Endometrial microvascular endothelial cells (primary cell): ENCODE measurements around the gene BMAL1. TPM values are rescaled to one million over a fixed set of nuclear protein-coding genes. Genes with fewer than 3 reads are reported as not detected.

Experiments used
- in situ Hi-C: cut with HindIII; loops from 2 replicates; pipeline ENCODE4 v1.10.0; 2017; ENCODE audit warnings: low sequenced_read_pairs, low pct_unique_long_range_greater_than_20kb; ENCODE audit errors: inconsistent ontology term
- total RNA-seq: library from RNA; depleted of rRNA; stranded (reverse); fragments of >200 nt; gene quantifications from one replicate; pipeline ENCODE4 v1.2.3, GENCODE V29; 2015; ENCODE audit errors: inconsistent ontology term

BMAL1 gene
- total RNA-seq, 1 donor from 2014 or later = 16.4 TPM

DNA sequence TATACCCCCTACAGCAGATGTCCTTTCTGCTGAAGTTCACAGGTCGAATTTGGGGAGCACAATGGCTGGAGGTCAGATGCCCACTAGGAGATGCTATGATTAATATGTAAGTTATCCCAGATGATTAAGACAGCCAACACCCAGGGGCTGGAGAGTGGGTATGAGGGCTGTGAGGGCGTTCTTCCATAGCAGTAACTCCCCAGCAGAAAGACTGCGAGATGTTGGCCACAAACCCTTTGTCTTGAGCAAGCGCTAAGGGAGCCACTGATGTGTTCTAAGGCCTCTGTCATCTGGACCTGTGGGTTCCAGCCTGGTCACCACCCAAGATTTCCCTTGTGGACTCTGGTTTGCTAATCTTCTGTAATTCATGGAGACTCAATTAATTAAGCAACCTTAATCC is 77.6 kb downstream of the BMAL1 start:
- in situ Hi-C loops = no loop called here

DNA sequence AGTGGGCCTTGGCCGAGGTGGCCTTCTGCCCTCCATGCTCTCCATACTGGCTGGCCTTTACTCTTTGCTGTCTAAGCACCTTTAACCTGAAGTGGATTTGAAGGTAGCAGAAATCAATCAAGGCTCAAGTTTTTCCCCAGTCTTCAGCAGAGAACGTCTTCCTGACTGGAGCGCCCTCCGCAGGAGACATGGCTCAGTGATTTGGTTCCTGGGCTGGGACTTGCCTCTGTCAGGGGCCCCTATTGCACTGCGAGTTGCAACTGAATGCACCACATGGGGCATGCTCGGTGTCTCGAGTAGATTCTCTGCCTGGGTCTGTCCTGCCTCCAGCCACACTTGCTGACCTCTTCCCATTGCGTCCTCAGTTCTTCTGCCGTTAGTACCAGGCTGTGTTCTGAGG is 79.6 kb downstream of the BMAL1 start:
- in situ Hi-C loops = no loop called here

DNA sequence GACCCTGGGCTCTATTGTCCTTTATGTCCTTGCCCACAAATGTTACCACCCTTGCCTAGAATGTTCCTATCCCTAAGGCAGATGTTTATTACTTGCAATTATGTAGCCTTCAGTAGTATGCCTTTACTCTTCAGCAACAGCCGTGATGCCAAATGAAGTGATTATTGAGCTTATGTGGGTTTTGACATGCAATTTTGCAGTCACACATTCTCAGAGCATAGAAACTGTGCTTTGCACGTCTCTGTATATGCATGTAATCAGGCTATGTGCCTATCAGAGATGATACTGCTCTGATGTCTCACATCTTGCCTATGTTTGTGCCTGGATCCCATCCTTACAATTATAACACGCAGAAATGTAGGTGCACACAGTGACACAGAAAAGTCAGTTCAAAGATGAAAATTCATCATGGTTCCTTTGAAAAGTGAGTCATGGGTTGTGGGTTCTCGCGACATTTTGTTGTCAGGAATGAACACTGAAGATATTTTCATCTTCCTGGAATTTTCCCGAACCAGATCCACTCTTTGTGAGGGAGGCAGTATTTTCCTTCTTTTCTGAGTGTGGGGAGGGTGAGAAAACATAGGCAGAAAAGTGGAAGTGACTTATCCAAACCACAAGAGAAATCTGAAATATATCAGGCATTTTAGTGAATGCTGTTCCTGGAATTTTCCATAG is 81.1 kb downstream of the BMAL1 start:
- in situ Hi-C loops = no loop called here

DNA sequence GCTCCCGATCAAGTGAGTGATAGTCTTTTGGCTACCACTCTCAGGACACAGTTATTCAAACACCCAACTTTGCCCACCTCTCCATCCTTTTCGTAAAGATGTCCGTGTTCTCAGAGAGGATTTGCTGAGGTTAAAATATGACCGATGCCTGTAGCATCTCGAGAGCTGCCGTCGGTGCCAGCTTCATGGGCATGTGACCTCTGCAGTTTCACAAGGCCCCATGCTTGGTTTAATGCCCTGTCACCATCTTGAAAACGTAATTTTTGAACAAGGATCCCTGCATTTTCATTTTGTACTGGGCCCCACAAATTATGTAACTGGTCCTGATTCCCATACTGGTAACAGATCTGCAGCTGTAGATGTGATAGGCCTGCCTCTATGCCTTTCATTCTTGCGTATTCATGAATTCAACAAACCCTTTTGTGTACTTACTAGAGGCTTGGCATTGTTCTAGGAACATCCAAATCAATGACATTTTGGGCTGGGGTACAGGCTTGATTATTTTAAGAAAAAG is 85.1 kb downstream of the BMAL1 start:
- in situ Hi-C loops = no loop called here

DNA sequence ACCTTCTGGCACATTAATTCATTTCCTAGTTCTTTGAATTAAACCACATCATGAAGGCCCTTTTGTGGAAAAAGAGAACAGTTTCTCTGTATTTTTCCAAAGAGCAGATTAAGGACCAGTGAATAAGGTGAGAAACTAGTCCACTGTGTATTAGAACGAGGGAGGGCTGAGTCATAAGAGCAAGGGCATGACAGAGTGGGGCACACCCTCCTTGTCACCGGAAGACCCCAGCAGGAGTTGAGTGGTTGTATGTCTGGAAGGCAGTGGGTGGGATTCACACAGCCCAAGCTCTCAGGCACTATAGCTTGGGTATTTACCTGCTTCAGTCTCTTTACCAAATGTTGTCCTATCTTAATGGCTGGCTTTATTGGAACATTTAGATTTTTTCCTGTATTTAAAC is 86.8 kb downstream of the BMAL1 start:
- in situ Hi-C loops = no loop called here

DNA sequence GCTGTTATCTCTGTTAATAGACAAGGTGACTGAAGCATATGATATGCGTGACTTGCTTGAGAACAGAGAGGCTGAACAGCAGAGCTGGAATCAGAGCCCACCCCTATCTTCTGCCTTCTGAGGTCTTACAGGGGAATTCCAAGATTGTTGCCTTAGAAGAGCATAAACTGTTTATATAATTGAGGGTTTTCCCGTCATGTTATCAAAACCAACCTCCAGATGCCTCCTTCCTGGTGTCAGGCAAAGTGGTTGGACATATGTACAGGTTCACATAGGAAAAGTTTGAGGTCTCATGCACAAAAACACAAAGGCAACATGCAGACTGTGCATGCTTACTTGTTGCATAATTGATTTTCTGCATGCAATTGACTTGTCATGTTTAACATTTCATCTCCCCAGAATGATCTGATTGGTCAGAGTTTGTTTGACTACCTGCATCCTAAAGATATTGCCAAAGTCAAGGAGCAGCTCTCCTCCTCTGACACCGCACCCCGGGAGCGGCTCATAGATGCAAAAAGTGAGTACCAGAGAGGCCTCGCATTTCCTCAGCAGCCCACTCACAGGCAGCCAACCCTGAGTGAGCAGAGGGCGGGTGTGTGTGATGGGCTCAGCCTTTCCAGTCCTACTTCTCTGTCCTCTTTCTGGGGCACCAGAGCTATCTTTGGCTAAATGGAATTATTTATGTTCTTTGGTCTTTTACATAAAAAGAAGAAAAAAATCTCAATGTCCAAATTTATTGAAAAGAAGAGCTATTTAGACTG is 88.9 kb downstream of the BMAL1 start:
- in situ Hi-C loops = no loop called here

DNA sequence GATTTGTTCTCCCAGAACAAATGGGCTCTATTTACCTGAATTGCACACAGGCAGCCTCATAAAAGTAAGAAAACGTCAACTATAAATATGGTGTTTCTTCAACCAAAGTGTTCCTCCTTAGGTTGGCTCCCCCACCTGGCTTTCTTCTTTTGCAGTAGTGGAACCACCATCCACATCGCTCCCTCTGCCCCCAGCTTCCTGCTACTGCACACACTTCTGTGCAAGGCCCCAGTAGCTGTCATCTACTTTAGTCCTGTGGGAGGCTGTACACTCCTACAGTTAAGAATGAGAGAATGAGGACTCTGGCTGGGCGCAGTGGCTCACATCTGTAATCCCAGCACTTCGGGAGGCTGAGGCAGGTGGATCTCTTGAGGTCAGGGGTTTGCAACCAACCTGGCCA is 89.5 kb downstream of the BMAL1 start:
- in situ Hi-C loops = no loop called here

DNA sequence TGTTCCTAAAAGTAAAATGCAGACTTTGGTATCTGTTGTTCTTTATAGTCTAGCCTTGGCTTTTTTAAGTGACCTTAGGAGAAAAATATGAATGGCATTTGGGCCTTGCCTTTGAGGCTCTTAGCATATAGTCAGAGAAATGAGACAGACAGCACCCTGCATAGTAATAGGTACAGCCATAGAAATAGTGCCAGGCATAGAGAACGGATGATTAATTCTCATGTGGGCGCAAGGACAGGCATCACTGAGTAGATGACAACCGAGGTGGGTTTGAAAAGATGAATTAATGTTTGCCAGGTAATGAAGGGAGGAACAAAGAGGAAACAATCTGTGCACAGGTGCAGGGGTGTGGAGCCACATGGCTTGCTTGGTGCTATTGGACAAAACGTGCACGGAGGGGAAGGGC is 90.5 kb downstream of the BMAL1 start:
- in situ Hi-C loops = no loop called here

DNA sequence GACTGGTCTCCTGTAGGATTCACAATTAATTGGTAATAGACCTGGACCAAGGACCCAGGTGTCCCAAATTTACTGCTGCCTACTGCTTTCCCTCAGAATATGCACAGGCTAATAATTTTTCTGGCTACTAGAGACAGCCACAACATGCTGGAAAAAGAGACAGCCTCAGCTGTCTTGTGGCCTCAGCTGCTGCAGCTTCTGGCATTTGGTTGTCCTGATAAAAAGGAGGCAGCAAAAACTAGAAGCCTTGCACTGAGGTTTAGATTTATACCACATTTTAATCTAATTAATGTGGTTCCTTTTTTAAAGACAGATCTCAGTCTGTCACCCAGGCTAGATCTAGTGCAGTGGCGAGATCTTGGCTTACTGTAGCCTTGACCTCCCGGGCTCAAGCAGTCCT is 95.6 kb downstream of the BMAL1 start:
- in situ Hi-C loops = no loop called here

DNA sequence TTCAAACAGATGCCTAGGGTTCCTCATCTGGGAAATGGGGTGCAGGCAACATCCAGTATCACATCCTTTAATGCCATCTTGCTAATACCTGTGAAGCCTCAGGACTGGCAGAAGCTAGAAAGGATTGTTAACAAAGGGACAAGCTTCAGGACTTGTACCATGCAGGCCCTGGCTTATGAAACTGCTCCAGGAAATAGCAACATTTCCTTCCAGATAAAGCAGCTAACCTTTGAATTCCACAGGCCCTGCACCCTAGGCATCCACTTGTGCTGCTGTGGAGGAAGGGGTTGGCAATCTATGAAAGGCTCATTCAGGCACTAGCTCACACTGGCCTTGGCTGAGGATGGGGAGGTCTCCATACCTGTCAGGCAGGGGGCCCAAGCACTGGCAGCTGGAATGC is 98.2 kb downstream of the BMAL1 start:
- in situ Hi-C loops = loop anchor here (25.0 kb wide), 1 partner anchor 163 kb away; no protein-coding TSS in a partner anchor

DNA sequence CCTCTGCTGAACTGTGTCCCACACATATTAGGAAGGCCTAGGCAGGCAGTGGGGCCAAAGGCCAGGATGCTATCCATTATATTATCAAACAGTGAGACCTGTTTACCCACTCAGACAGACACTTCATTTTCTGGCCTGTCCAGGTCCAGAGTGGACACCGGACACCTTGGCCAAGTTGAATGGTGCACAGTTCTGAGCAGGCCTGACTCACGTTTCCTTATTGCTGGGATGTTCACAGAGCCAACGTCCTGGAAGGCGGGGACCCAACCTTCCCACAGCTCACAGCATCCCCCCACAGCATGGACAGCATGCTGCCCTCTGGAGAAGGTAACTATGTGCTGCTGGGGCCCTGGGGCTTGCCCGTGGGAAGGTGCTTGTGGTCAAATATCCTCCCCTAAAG is 98.8 kb downstream of the BMAL1 start:
- in situ Hi-C loops = loop anchor here (25.0 kb wide), 1 partner anchor 164 kb away; no protein-coding TSS in a partner anchor

DNA sequence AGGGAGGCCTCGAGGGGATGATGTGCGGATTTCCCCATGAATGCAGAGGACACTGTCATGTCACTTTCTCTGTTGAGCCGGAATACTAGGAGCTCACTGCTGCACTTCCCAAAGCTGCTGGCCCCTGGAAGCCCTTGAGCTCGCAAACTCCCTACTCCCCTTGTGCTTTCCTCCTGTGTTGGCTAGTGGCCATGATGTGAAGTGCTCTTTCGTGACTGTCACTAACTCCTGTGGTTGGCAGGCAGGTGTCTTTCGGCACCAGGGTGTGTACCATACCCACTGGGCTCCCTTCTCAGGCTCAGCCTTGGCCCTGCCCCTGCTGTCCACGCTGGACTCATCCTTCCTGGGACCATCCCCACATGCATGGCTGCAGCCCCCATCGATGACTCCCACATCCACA is 99.2 kb downstream of the BMAL1 start:
- in situ Hi-C loops = loop anchor here (25.0 kb wide), 1 partner anchor 165 kb away; no protein-coding TSS in a partner anchor

DNA sequence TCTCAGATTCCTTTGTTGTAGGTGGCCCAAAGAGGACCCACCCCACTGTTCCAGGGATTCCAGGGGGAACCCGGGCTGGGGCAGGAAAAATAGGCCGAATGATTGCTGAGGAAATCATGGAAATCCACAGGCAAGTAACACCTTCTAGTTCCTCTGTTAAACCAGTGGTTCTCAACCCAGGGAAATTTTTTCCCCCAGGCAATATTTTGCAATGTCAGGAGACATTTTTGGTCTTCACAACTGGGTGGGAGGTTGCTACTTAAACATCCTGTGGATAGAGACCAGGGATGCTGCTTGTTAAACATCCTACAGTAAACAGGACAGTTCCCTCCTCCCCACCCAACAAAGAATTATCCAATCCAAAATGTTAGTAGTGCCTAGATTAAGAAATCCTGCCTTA is 100.7 kb downstream of the BMAL1 start:
- in situ Hi-C loops = loop anchor here (25.0 kb wide), 1 partner anchor 166 kb away; no protein-coding TSS in a partner anchor

DNA sequence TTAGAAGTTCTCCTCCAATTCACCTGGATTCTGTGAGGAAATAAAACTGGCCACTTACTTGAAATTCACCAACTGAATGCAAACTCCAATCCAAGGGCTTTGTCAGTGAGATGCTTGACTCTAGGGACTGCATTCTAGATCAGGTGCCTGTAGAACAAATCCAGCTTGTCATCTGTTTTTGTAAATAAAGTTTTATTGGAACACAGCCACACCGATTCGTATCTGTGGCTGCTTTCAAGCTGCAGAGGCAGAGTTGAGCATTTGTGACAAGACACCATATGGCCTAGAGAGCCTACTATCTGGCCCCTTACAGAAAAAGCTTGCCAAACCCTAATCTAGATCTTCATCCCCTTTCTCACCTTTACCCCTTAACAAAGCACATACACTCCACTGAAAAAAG is 103.1 kb downstream of the BMAL1 start:
- in situ Hi-C loops = loop anchor here (25.0 kb wide), 1 partner anchor 168 kb away; no protein-coding TSS in a partner anchor

DNA sequence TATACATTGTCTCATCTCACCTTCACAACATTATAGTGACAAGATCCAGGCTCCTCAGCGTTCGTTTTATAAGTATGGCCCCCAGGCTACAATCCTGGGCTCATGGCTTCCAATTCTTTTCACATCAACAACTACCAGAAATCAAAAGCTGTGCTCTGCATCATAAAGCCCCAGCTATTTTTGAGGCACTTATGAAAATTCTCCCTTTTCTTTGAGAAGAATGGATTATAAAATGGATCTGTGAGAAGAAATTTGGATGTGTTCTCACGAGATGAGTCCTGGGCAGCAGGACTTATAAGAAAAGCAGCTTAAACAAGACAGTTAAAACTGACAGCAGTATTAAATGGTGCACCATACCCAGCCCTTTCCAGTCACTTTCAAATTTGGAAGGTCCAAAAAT is 105.2 kb downstream of the BMAL1 start:
- in situ Hi-C loops = loop anchor here (25.0 kb wide), 1 partner anchor 170 kb away; no protein-coding TSS in a partner anchor

DNA sequence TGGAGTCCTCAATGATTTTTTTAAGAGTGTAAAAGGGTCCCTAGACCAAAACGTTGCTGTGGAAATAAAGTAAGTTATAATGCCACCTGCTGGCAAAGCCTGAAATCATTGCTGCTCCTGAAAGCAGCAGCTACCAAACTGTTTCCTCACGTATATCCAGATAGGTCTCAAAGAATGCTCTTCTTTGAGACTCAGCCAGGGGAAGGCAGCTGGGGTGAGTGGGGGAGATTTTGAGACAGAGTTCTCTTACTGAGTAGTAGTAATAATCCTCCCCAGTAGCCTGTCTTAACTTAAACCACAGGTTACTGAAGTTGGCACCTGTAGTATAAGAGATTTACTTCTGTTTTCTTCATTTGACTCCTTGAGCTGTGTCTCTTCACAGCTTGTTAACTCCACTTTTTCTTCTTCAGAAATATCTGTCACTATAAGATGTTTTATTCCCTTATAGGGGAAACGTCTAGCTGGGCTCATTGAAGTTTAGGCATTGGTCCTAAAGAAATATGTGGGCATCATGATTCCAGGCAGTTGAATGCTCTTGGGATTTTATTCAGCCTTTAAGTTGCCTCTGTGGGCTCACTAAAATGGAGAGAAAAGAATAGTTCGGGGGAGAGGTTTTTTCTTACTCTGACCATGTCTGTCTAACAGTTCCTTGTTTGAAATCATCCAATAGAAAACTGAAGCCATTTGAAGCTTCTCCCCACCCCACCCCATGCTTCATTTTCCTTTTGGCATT is 107.5 kb downstream of the BMAL1 start:
- in situ Hi-C loops = loop anchor here (25.0 kb wide), 1 partner anchor 173 kb away; no protein-coding TSS in a partner anchor

DNA sequence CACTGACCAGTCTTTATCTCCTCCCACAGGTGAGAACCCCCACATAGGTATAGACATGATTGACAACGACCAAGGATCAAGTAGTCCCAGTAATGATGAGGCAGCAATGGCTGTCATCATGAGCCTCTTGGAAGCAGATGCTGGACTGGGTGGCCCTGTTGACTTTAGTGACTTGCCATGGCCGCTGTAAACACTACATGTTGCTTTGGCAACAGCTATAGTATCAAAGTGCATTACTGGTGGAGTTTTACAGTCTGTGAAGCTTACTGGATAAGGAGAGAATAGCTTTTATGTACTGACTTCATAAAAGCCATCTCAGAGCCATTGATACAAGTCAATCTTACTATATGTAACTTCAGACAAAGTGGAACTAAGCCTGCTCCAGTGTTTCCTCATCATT is 109.0 kb downstream of the BMAL1 start:
- in situ Hi-C loops = loop anchor here (25.0 kb wide), 1 partner anchor 174 kb away; no protein-coding TSS in a partner anchor

DNA sequence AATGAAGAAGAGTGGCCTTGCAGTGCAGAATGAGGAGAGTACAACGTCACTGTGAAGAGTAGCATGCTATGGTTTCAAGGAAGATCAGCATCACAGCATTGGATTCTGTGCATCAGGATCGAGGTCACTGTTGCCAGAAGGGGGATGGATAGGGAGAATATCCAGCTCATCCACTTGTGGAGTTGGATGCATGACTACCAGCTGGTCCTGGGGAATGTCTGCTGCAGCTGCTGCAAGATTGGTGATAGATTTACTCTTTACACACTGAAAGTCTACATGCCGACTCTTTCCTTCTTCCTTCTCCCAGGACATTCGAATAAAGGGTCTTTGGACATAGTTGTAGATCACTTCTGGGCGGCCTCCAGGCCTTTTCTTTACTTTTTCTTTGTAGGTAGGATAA is 111.2 kb downstream of the BMAL1 start:
- in situ Hi-C loops = loop anchor here (25.0 kb wide), 1 partner anchor 176 kb away; no protein-coding TSS in a partner anchor

DNA sequence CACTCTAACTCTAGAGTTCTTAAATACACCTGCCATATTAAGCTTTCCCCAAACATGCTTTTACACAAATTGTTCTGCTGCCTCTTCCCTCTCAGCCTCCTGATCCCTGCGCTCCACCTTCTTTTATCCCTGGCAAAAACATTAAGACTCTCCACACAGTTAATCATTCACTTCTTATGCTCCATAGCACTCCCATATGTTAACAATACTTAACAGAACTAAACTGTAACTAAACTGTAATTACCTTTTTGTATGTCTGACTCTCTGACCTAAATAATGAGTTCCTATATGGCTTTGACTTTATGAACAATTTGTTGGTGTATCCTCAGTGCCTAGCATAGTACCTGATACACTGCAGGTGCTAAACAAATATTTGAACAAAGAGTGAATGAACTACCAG is 113.6 kb downstream of the BMAL1 start:
- in situ Hi-C loops = loop anchor here (25.0 kb wide), 1 partner anchor 179 kb away; no protein-coding TSS in a partner anchor
